H1 (cell line): Measurements from ENCODE around the gene ST6GALNAC2.

Source experiments
- CHD1 ChIP-seq: IDR thresholded peaks from 2 replicates; pipeline ENCODE4 v1.6.1; 2012; ENCODE audit warnings: low read depth, low read length, improper control_type of control experiment
- CHD7 ChIP-seq: fragments of 300-600 bp; sonication (generic); IDR thresholded peaks from 2 replicates; pipeline ENCODE4 v1.7.1; 2012; ENCODE audit warnings: low read length, moderate library complexity, mild to moderate bottlenecking, inconsistent platforms; ENCODE audit not compliant: insufficient replicate concordance
- EZH2 ChIP-seq: fragments of 200-600 bp; sonication (generic); IDR thresholded peaks from 2 replicates; pipeline ENCODE4 v1.7.1; 2012; ENCODE audit warnings: low read depth, mild to moderate bottlenecking, moderate library complexity, low read length, inconsistent platforms; ENCODE audit not compliant: severe bottlenecking
- MAX ChIP-seq: IDR thresholded peaks from 2 replicates; pipeline ENCODE4 v1.6.1; 2012; ENCODE audit warnings: inconsistent platforms
- POLR2AphosphoS5 ChIP-seq: IDR thresholded peaks from 2 replicates; pipeline ENCODE4 v1.6.1; 2011; ENCODE audit warnings: low read depth, low read length
- TF ChIP-seq, protein P1 (sequence below): IDR thresholded peaks from 2 replicates; pipeline ENCODE4 v1.6.1; 2012; ENCODE audit warnings: inconsistent platforms
- TF ChIP-seq, protein P2 (sequence below), 3 experiments: IDR thresholded peaks; 1 replicate in 2 of 3; 2 replicates in 1 of 3; pipeline versions ENCODE4 v1.5.1 to v1.6.1; 2011; ENCODE audit warnings: low read length in 3 of 3, mild to moderate bottlenecking in 3 of 3, inconsistent platforms in 2 of 3, low read depth in 1 of 3, moderate library complexity in 1 of 3; ENCODE audit not compliant: insufficient read depth in 1 of 3; ENCODE audit errors: control extremely low read depth in 1 of 3

DNA sequence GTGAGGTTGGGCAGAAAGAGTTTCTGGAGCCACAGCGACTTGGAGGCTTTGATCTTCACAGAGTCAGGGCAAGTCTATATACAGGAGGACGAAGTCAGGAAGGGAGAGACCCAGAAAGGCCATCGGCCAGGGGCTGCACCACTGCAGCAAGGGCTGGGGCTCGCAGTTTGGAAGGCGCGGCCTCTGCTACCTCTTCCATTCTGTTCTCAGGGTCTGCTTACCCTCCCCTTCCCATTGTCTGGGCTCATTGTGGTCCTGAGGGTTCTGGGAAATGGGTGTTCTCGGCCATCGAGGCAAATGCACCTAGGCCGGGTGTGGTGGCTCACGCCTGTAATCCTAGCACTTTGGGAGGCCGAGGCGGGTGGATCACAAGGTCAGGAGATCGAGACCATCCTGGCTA is 41.9 kb upstream of the ST6GALNAC2 start:
- TF ChIP-seq, protein P1, sequence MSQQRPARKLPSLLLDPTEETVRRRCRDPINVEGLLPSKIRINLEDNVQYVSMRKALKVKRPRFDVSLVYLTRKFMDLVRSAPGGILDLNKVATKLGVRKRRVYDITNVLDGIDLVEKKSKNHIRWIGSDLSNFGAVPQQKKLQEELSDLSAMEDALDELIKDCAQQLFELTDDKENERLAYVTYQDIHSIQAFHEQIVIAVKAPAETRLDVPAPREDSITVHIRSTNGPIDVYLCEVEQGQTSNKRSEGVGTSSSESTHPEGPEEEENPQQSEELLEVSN, result no peak
- TF ChIP-seq POLR2AphosphoS5 (no peak), CHD1 (no peak), CHD7 (no peak), MAX (no peak), EZH2 (no peak)
- TF ChIP-seq, protein P2, sequence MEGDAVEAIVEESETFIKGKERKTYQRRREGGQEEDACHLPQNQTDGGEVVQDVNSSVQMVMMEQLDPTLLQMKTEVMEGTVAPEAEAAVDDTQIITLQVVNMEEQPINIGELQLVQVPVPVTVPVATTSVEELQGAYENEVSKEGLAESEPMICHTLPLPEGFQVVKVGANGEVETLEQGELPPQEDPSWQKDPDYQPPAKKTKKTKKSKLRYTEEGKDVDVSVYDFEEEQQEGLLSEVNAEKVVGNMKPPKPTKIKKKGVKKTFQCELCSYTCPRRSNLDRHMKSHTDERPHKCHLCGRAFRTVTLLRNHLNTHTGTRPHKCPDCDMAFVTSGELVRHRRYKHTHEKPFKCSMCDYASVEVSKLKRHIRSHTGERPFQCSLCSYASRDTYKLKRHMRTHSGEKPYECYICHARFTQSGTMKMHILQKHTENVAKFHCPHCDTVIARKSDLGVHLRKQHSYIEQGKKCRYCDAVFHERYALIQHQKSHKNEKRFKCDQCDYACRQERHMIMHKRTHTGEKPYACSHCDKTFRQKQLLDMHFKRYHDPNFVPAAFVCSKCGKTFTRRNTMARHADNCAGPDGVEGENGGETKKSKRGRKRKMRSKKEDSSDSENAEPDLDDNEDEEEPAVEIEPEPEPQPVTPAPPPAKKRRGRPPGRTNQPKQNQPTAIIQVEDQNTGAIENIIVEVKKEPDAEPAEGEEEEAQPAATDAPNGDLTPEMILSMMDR (IDR thresholded peaks at IDR 0.05; ENCODE audit: control extremely low read depth in 1 of 3, insufficient read depth in 1 of 3, low read depth in 1 of 3, low read length in 3 of 3), result no peak
